GM19463 (cell line): ENCODE results near the gene SOCS3.
"Not testable (repeated sequence)": the region's sequence is repeated elsewhere in the genome, so short reads cannot be mapped to it uniquely, and the experiment has no call there.

ENCODE experiments used
- ATAC-seq: cut with Tn5 transposase; IDR thresholded peaks from one replicate; pipeline ENCODE4 v1.9.1; 2021; ENCODE audit warnings: mild to moderate bottlenecking, moderate library complexity; ENCODE audit not compliant: unreplicated experiment

SOCS3 gene

GRCh38 chr17:78314683-78315354, 45.1 kb downstream of the SOCS3 start:
- ATAC-seq, result no peak

DNA sequence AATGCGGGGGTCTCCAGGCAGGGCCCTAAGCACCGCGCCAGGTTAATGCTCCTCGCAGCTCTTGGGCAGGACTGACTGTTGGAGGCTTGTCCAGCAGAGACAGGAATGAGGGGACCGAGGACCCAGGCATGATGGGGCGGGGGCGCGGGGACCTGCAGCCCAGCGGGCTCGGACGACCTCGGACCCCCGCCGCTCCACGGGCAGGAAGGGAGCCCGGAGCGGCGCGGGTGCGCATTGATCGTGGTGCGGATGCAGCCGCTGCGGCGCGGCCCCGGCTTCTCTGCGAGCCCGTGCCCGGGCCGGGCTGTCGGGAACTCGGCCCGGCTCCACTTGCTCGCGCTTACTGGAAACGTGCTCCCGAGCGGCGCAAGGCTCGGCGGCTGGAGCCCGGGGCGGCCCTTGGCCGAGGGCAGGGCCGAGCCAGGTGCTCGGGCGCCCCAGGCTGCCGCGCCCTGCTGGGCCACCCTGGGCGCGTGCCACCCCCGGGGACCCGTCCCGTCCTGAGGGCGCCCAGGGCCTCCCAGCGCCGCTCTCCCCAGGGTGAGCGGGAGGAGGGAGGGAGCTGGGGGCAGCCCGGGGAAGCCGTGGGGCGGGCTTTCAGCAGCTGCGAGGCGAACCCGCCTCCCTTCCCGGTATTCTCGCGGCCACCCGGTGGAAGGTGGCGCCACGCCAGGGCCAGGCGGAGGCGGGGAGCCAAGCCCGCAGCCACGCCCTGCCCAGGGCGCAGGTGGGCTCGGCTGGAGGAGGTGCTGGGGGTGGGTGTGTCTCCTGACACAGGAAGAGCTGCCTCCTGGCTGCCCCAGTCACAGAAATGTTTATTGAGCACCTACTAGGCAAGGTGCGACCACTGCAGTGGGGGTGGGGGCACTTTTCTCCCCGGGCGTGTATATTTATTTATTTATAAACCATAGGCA, 45.9 kb downstream of the SOCS3 start:
- peak; percentile 51 for ATAC-seq

- not testable (repeated sequence) for ATAC-seq
Observed at GRCh38 chr17:78309659-78310255, 50.1 kb downstream of the SOCS3 start.

DNA sequence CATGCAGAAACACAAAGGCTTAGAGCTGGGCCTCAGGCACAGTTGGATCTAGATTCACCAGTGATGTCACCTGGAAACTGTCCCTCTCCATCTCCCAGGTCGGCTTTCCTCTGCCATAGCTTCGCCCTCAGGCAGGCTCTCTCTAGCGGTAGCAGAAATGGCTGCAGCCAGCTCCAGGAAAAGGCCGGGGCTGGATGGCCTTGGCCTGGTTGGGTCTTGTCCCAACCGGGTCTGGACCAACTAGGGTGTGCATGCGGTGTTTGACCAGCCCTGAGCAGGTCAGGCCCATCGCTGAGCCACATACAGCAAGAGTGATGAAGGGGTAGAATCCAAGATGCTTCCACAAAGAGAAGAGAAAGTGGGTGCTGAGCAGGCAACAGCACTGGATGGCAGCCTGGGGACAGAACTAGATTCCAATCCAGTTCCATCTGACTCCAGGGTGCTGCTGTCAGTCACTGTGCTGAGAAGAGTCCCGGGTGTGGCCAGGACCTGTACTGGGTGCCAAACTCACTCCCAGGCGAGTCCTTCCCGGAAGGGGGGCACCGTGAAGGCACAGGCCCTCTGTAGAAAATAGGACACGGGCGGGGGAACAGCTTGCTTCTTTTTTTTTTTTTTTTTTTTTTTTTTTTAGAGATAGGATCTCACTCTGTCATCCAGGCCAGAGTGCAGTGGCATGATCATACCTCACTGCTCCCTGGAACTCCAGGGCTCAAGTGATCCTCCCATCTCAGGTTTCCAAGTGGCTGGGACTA, 51.8 kb downstream of the SOCS3 start:
- no peak for ATAC-seq

DNA sequence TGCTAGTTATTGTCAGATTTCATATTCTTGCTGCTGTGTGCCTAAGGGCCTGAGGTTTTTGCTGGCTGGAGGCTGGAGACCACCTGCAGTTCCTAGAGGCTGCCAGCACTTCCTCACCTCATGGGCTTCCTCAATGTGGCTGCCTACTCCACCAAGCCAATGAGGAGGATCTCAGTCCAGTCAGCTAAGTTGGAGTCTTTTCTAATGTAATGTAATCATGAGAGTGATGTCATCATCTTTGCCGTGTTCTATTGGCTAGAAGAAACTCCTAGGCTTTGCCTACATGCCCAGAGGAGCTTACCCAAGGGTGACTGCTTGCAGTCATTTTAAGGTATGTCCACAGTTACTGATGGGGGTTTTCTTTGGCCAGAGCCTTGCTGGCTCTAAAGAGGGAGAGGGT, 53.0 kb downstream of the SOCS3 start:
- ATAC-seq, result no peak
